ENCODE measurements around the gene TENM4.

The TENM4 gene

GRCh38 chr11:78768345-78768744, 672.5 kb downstream of the TENM4 start:
- H3K27ac ChIP-seq (ENCODE audit: low read depth, low read length), result no peak overlapping the region
- H3K4me3 ChIP-seq (ENCODE audit: low read depth in 1 of 5, low read length in 5 of 5), result no peak overlapping the region
- H3K9me3 ChIP-seq (ENCODE audit: control insufficient read depth in 5 of 5, low read length in 5 of 5), result no peaks in the 10 kb centered on the region
- peaks cover 0 to 23% (median 9%) of the 10 kb centered on the region in 5 donors for H3K36me3 ChIP-seq (ENCODE audit: control insufficient read depth in 5 of 5, insufficient read depth in 5 of 5, low read length in 5 of 5)
- H3K4me1 ChIP-seq (ENCODE audit: control insufficient read depth in 5 of 5, insufficient read depth in 5 of 5, low read length in 5 of 5), result no peaks in the 10 kb centered on the region
- no peak overlapping the region for H3K9ac ChIP-seq (ENCODE audit: low read length in 5 of 5)
- H3K27me3 ChIP-seq (ENCODE audit: control insufficient read depth in 5 of 5, insufficient read depth in 4 of 5, low read length in 5 of 5), result no peaks in the 10 kb centered on the region

- Histone ChIP-seq H3K27me3 (ENCODE audit: control insufficient read depth in 5 of 5, insufficient read depth in 4 of 5, low read length in 5 of 5) (no peaks in the 10 kb centered on the region), H3K27ac (ENCODE audit: low read depth, low read length) (no peak overlapping the region), H3K4me1 (ENCODE audit: control insufficient read depth in 5 of 5, insufficient read depth in 5 of 5, low read length in 5 of 5) (no peaks in the 10 kb centered on the region), H3K9me3 (ENCODE audit: control insufficient read depth in 5 of 5, low read length in 5 of 5) (no peaks in the 10 kb centered on the region), H3K36me3 (ENCODE audit: control insufficient read depth in 5 of 5, insufficient read depth in 5 of 5, low read length in 5 of 5) (peaks cover 0 to 23% (median 9%) of the 10 kb centered on the region in 5 donors), H3K4me3 (ENCODE audit: low read depth in 1 of 5, low read length in 5 of 5) (no peak overlapping the region), H3K9ac (ENCODE audit: low read length in 5 of 5) (no peak overlapping the region)
These were observed 673.5 kb downstream of the TENM4 start for GRCh38 chr11:78767027-78767932.

- no peaks in the 10 kb centered on the region for H3K27me3 ChIP-seq (ENCODE audit: control insufficient read depth in 5 of 5, insufficient read depth in 4 of 5, low read length in 5 of 5)
- no peak overlapping the region for H3K4me3 ChIP-seq (ENCODE audit: low read depth in 1 of 5, low read length in 5 of 5)
- H3K27ac ChIP-seq (ENCODE audit: low read depth, low read length), result no peak overlapping the region
- no peaks in the 10 kb centered on the region for H3K4me1 ChIP-seq (ENCODE audit: control insufficient read depth in 5 of 5, insufficient read depth in 5 of 5, low read length in 5 of 5)
- H3K36me3 ChIP-seq (ENCODE audit: control insufficient read depth in 5 of 5, insufficient read depth in 5 of 5, low read length in 5 of 5), result peaks cover 0 to 15% (median 4%) of the 10 kb centered on the region in 5 donors
- no peaks in the 10 kb centered on the region for H3K9me3 ChIP-seq (ENCODE audit: control insufficient read depth in 5 of 5, low read length in 5 of 5)
- no peak overlapping the region for H3K9ac ChIP-seq (ENCODE audit: low read length in 5 of 5)
These were observed 675.9 kb downstream of the TENM4 start for GRCh38 chr11:78764946-78765345.

- Histone ChIP-seq H3K4me1 (ENCODE audit: control insufficient read depth in 5 of 5, insufficient read depth in 5 of 5, low read length in 5 of 5) (no peaks in the 10 kb centered on the region), H3K4me3 (ENCODE audit: low read depth in 1 of 5, low read length in 5 of 5) (no peak overlapping the region), H3K27ac (ENCODE audit: low read depth, low read length) (no peak overlapping the region), H3K9ac (ENCODE audit: low read length in 5 of 5) (no peak overlapping the region), H3K27me3 (ENCODE audit: control insufficient read depth in 5 of 5, insufficient read depth in 4 of 5, low read length in 5 of 5) (no peaks in the 10 kb centered on the region), H3K9me3 (ENCODE audit: control insufficient read depth in 5 of 5, low read length in 5 of 5) (no peaks in the 10 kb centered on the region), H3K36me3 (ENCODE audit: control insufficient read depth in 5 of 5, insufficient read depth in 5 of 5, low read length in 5 of 5) (peaks cover 0 to 13% (median 4%) of the 10 kb centered on the region in 5 donors)
These were observed 677.2 kb downstream of the TENM4 start for GRCh38 chr11:78763664-78764063.

GRCh38 chr11:78762105-78762504, 678.7 kb downstream of the TENM4 start:
- no peak overlapping the region for H3K9ac ChIP-seq (ENCODE audit: low read length in 5 of 5)
- no peak overlapping the region for H3K27ac ChIP-seq (ENCODE audit: low read depth, low read length)
- H3K36me3 ChIP-seq (ENCODE audit: control insufficient read depth in 5 of 5, insufficient read depth in 5 of 5, low read length in 5 of 5), result peaks cover 0 to 8% (median 1%) of the 10 kb centered on the region in 5 donors
- no peaks in the 10 kb centered on the region for H3K27me3 ChIP-seq (ENCODE audit: control insufficient read depth in 5 of 5, insufficient read depth in 4 of 5, low read length in 5 of 5)
- H3K9me3 ChIP-seq (ENCODE audit: control insufficient read depth in 5 of 5, low read length in 5 of 5), result no peaks in the 10 kb centered on the region
- H3K4me3 ChIP-seq (ENCODE audit: low read depth in 1 of 5, low read length in 5 of 5), result no peak overlapping the region
- no peaks in the 10 kb centered on the region for H3K4me1 ChIP-seq (ENCODE audit: control insufficient read depth in 5 of 5, insufficient read depth in 5 of 5, low read length in 5 of 5)

GRCh38 chr11:78759071-78759470, 681.8 kb downstream of the TENM4 start:
- H3K27me3 ChIP-seq (ENCODE audit: control insufficient read depth in 5 of 5, insufficient read depth in 4 of 5, low read length in 5 of 5), result no peaks in the 10 kb centered on the region
- no peak overlapping the region for H3K4me3 ChIP-seq (ENCODE audit: low read depth in 1 of 5, low read length in 5 of 5)
- peaks cover 0 to 24% (median 2%) of the 10 kb centered on the region in 5 donors for H3K36me3 ChIP-seq (ENCODE audit: control insufficient read depth in 5 of 5, insufficient read depth in 5 of 5, low read length in 5 of 5)
- no peaks in the 10 kb centered on the region for H3K4me1 ChIP-seq (ENCODE audit: control insufficient read depth in 5 of 5, insufficient read depth in 5 of 5, low read length in 5 of 5)
- H3K27ac ChIP-seq (ENCODE audit: low read depth, low read length), result no peak overlapping the region
- H3K9me3 ChIP-seq (ENCODE audit: control insufficient read depth in 5 of 5, low read length in 5 of 5), result no peaks in the 10 kb centered on the region
- no peak overlapping the region for H3K9ac ChIP-seq (ENCODE audit: low read length in 5 of 5)

GRCh38 chr11:78753297-78753696, 687.5 kb downstream of the TENM4 start:
- H3K9ac ChIP-seq (ENCODE audit: low read length in 5 of 5), result no peak overlapping the region
- no peaks in the 10 kb centered on the region for H3K9me3 ChIP-seq (ENCODE audit: control insufficient read depth in 5 of 5, low read length in 5 of 5)
- H3K27me3 ChIP-seq (ENCODE audit: control insufficient read depth in 5 of 5, insufficient read depth in 4 of 5, low read length in 5 of 5), result no peaks in the 10 kb centered on the region
- no peak overlapping the region for H3K4me3 ChIP-seq (ENCODE audit: low read depth in 1 of 5, low read length in 5 of 5)
- H3K27ac ChIP-seq (ENCODE audit: low read depth, low read length), result no peak overlapping the region
- peaks cover 0 to 24% (median 2%) of the 10 kb centered on the region in 5 donors for H3K36me3 ChIP-seq (ENCODE audit: control insufficient read depth in 5 of 5, insufficient read depth in 5 of 5, low read length in 5 of 5)
- H3K4me1 ChIP-seq (ENCODE audit: control insufficient read depth in 5 of 5, insufficient read depth in 5 of 5, low read length in 5 of 5), result no peaks in the 10 kb centered on the region

- no peaks in the 10 kb centered on the region for H3K4me1 ChIP-seq (ENCODE audit: control insufficient read depth in 5 of 5, insufficient read depth in 5 of 5, low read length in 5 of 5)
- H3K27ac ChIP-seq (ENCODE audit: low read depth, low read length), result no peak overlapping the region
- H3K9ac ChIP-seq (ENCODE audit: low read length in 5 of 5), result no peak overlapping the region
- no peaks in the 10 kb centered on the region for H3K27me3 ChIP-seq (ENCODE audit: control insufficient read depth in 5 of 5, insufficient read depth in 4 of 5, low read length in 5 of 5)
- H3K9me3 ChIP-seq (ENCODE audit: control insufficient read depth in 5 of 5, low read length in 5 of 5), result no peaks in the 10 kb centered on the region
- H3K4me3 ChIP-seq (ENCODE audit: low read depth in 1 of 5, low read length in 5 of 5), result no peak overlapping the region
- peaks cover 0 to 24% (median 2%) of the 10 kb centered on the region in 5 donors for H3K36me3 ChIP-seq (ENCODE audit: control insufficient read depth in 5 of 5, insufficient read depth in 5 of 5, low read length in 5 of 5)
These were observed 688.3 kb downstream of the TENM4 start for GRCh38 chr11:78752494-78752893.

GRCh38 chr11:78748918-78749690, 691.7 kb downstream of the TENM4 start:
- Histone ChIP-seq H3K9ac (ENCODE audit: low read length in 5 of 5) (no peak overlapping the region), H3K27ac (ENCODE audit: low read depth, low read length) (no peak overlapping the region), H3K9me3 (ENCODE audit: control insufficient read depth in 5 of 5, low read length in 5 of 5) (no peaks in the 10 kb centered on the region), H3K4me3 (ENCODE audit: low read depth in 1 of 5, low read length in 5 of 5) (no peak overlapping the region), H3K36me3 (ENCODE audit: control insufficient read depth in 5 of 5, insufficient read depth in 5 of 5, low read length in 5 of 5) (peaks cover 0 to 3% (median 0%) of the 10 kb centered on the region in 5 donors), H3K27me3 (ENCODE audit: control insufficient read depth in 5 of 5, insufficient read depth in 4 of 5, low read length in 5 of 5) (no peaks in the 10 kb centered on the region), H3K4me1 (ENCODE audit: control insufficient read depth in 5 of 5, insufficient read depth in 5 of 5, low read length in 5 of 5) (no peaks in the 10 kb centered on the region)

- H3K27me3 ChIP-seq (ENCODE audit: control insufficient read depth in 5 of 5, insufficient read depth in 4 of 5, low read length in 5 of 5), result no peaks in the 10 kb centered on the region
- H3K9ac ChIP-seq (ENCODE audit: low read length in 5 of 5), result no peak overlapping the region
- no peaks in the 10 kb centered on the region for H3K9me3 ChIP-seq (ENCODE audit: control insufficient read depth in 5 of 5, low read length in 5 of 5)
- no peak overlapping the region for H3K27ac ChIP-seq (ENCODE audit: low read depth, low read length)
- peaks cover 2 to 23% (median 17%) of the 10 kb centered on the region in 5 donors for H3K4me1 ChIP-seq (ENCODE audit: control insufficient read depth in 5 of 5, insufficient read depth in 5 of 5, low read length in 5 of 5)
- H3K4me3 ChIP-seq (ENCODE audit: low read depth in 1 of 5, low read length in 5 of 5), result no peak overlapping the region
- peaks cover 0 to 3% (median 0%) of the 10 kb centered on the region in 5 donors for H3K36me3 ChIP-seq (ENCODE audit: control insufficient read depth in 5 of 5, insufficient read depth in 5 of 5, low read length in 5 of 5)
These were observed 695.9 kb downstream of the TENM4 start for GRCh38 chr11:78744949-78745348.

All from subcutaneous abdominal adipose tissue (tissue), 5 donors.